Uterus (tissue), 4 donors: ENCODE measurements around the gene USP7. TPM values are rescaled to one million over a fixed set of nuclear protein-coding genes. Genes with fewer than 3 reads are reported as not detected.
"Not testable (repeated sequence)": the region's sequence is repeated elsewhere in the genome, so short reads cannot be mapped to it uniquely, and the experiment has no call there.

ENCODE experiments used
- DNase-seq, 2 donors: peaks; one replicate each; pipeline ENCODE4 v3.0.0-alpha.2; 2019 to 2020
- H3K27ac ChIP-seq, 2 donors: fragments of 200-600 bp; sonication (generic); 1 replicate in 1 of 2; 2 replicates in 1 of 2; pipeline ENCODE4 v1.5.1; 2016 to 2018
- H3K27me3 ChIP-seq, 2 donors: fragments of 200-600 bp; sonication (generic); one replicate each; pipeline ENCODE4 v1.5.1; 2018 to 2019; ENCODE audit warnings: control low read depth in 1 of 2
- H3K36me3 ChIP-seq, 2 donors: fragments of 200-600 bp; sonication (generic); one replicate each; pipeline ENCODE4 v1.5.1; 2019; ENCODE audit warnings: control low read depth in 1 of 2
- H3K4me1 ChIP-seq, 2 donors: fragments of 200-600 bp; sonication (generic); one replicate each; pipeline ENCODE4 v1.5.1; 2018 to 2019; ENCODE audit warnings: control low read depth in 1 of 2
- H3K4me3 ChIP-seq, 2 donors: fragments of 200-600 bp; sonication (generic); 1 replicate in 1 of 2; 2 replicates in 1 of 2; pipeline ENCODE4 v1.5.1; 2018 to 2019; ENCODE audit warnings: mild to moderate bottlenecking in 1 of 2
- H3K9me3 ChIP-seq, 2 donors: fragments of 200-600 bp; sonication (generic); one replicate each; pipeline ENCODE4 v1.5.1; 2019; ENCODE audit warnings: control low read depth in 1 of 2
- POLR2A ChIP-seq, 2 donors: fragments of 450-650 bp; IDR thresholded peaks; one replicate each; pipeline ENCODE4 v1.6.1; 2016; ENCODE audit warnings: antibody characterized with exemption in 2 of 2, mild to moderate bottlenecking in 1 of 2, moderate library complexity in 1 of 2
- intact Hi-C: fragments of 100-400 bp; cut with DNase I; formaldehyde crosslinking; loops from one replicate; pipeline ENCODE4 v1.15.1; 2023; ENCODE audit warnings: low total_unique reads
- total RNA-seq, 4 donors: library from RNA; depleted of rRNA in 3 of 4; stranded (reverse); fragments of >200 nt in 3 of 4; gene quantifications; one replicate each; pipeline versions ENCODE4 v1.1.0 to v1.2.4, GENCODE V29; 2014 to 2023
- TF ChIP-seq, protein P1 (sequence below), 4 experiments: fragments of 200-600 bp in 2 of 4; fragments of 450-650 bp in 2 of 4; sonication (generic) in 2 of 4; IDR thresholded peaks; one replicate each; pipeline ENCODE4 v1.5.1; 2016 to 2019; ENCODE audit warnings: antibody characterized with exemption in 4 of 4, mild to moderate bottlenecking in 2 of 4, moderate library complexity in 1 of 4
- donor health status: DM: yes; HTN: yes; CAD: no.

Gene USP7
- total RNA-seq, 4 donors from 2014 or later = 20.9 to 223 (median 122) TPM

DNA sequence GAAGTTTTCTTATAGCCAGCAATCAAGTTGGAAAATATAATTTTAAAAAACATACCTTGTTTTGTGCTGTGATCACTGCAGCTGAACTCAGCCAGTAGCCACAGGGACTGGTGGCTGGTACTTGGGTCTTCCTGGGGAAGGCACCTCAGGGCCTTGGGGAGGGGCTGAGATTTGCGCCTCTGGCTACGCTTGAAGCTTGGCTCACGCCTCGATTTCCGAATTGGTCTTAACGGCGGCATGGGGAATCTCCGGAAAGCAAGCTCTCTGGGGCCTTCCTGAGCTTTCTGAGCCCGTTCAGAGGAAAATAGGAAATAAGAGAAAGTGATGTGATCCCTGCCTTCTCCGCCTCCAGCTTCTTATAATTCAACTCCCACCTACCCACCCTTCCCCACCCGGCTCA is 11.3 kb upstream of the USP7 start:
- Histone ChIP-seq H3K27me3 (no peaks in the 10 kb centered on the region), H3K36me3 (no peaks in the 10 kb centered on the region), H3K4me3 (no peak overlapping the region), H3K27ac (no peak overlapping the region), H3K9me3 (no peaks in the 10 kb centered on the region), H3K4me1 (no peaks in the 10 kb centered on the region)
- no peak for DNase-seq
- TF ChIP-seq, protein P1, sequence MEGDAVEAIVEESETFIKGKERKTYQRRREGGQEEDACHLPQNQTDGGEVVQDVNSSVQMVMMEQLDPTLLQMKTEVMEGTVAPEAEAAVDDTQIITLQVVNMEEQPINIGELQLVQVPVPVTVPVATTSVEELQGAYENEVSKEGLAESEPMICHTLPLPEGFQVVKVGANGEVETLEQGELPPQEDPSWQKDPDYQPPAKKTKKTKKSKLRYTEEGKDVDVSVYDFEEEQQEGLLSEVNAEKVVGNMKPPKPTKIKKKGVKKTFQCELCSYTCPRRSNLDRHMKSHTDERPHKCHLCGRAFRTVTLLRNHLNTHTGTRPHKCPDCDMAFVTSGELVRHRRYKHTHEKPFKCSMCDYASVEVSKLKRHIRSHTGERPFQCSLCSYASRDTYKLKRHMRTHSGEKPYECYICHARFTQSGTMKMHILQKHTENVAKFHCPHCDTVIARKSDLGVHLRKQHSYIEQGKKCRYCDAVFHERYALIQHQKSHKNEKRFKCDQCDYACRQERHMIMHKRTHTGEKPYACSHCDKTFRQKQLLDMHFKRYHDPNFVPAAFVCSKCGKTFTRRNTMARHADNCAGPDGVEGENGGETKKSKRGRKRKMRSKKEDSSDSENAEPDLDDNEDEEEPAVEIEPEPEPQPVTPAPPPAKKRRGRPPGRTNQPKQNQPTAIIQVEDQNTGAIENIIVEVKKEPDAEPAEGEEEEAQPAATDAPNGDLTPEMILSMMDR (IDR thresholded peaks at IDR 0.05) = no peak
- intact Hi-C loops = no loop called here

DNA sequence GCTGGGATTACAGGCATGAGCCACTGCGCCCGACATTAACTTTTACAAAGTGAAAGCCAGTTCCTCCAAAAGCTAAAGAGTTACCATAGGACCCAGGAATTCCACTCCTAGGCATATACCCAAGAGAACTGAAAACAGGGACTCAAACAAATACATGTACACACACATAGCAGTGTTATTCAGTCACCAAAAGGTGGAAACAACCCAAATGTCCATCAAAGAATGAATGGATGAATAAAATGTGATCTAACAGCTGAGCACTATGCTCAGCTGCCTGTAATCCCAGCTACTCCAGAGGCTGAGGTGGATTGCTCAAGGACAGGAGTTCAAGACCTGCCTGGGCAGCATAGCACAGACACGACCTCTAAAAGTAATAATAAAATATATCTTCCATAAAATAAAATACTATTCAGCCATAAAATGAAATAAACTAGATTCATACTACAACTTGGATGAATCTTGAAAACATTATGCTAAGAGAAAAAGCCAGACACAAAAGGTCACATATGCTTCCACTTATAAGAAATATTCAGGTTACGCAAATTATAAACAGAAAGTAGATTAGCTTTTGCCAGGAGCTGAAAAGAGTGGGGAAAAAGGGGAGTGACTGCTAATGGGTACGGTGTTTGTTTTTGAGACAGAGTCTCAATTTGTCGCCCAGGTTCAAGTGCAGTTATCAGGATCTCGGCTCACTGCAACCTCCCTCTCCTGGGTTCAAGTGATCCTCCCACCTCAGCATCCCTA is 9.3 kb upstream of the USP7 start:
- H3K36me3 ChIP-seq = no peaks in the 10 kb centered on the region
- no peak for DNase-seq
- TF ChIP-seq POLR2A (IDR thresholded peaks at IDR 0.05) = no peak
- TF ChIP-seq, protein P1 (IDR thresholded peaks at IDR 0.05) = no peak
- no peaks in the 10 kb centered on the region for H3K4me1 ChIP-seq
- peak overlapping the region in 1 of 2 donors; percentile 23 for H3K27ac ChIP-seq
- no peak overlapping the region for H3K4me3 ChIP-seq
- no peaks in the 10 kb centered on the region for H3K27me3 ChIP-seq
- intact Hi-C loops = no loop called here
- no peaks in the 10 kb centered on the region for H3K9me3 ChIP-seq

DNA sequence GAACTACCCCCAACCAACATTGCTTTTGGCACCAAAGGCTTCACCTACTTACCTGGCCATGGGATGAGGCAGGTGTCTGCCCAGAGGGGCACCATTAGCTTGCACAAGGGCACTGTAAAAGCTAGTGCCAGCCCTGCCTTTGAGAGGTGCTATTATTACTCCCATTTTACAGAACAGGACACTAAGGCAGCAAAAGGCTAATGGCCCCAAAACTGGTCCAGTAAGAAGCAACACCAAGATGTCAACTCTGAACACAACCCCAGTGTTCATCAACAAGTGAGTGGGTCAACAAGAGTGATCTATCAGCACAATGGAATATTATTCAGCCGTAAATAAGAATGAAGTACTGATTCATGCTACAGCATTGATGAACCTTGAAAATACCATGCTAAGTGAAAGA is 7.7 kb upstream of the USP7 start:
- Histone ChIP-seq H3K4me3 (no peak overlapping the region), H3K36me3 (no peaks in the 10 kb centered on the region), H3K9me3 (no peaks in the 10 kb centered on the region), H3K27ac (no peak overlapping the region), H3K4me1 (no peaks in the 10 kb centered on the region), H3K27me3 (no peaks in the 10 kb centered on the region)
- no peak for TF ChIP-seq POLR2A (IDR thresholded peaks at IDR 0.05)
- TF ChIP-seq, protein P1 (IDR thresholded peaks at IDR 0.05) = no peak
- intact Hi-C loops = no loop called here
- no peak for DNase-seq

DNA sequence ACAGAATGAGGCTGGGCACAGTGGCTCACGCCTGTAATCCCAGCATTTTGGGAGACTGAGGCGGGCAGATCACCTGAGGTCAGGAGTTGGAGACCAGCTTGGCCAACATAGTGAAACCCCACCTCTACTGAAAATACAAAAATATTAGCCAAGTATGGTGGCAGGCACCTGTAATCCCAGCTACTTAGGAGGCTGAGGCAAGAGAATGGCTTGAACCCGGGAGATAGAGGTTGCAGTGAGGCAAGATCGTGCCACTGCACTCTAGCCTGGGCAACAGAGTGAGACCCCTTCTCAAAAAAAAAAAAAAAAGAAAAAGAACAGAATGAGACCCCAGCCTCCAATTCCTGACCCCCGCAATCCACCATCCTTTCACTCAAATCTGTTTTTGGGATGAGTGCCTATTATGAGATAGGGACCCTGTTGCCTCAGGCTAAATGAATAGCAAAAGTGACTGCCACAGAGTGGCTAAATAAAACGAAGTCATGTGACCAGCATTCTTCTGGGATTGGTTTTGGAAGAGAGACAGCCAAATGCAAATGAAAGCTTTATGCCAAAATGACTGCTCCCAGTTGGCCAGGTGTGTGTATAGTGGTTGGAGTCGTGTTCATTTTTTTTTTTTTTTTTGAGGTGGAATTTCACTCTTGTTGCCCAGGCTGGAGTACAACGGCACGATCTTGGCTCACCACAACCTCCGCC is 5.6 kb upstream of the USP7 start:
- H3K4me1 ChIP-seq, H3K27me3 ChIP-seq, H3K9me3 ChIP-seq, H3K4me3 ChIP-seq, DNase-seq, H3K36me3 ChIP-seq, H3K27ac ChIP-seq, intact Hi-C loops: not testable (repeated sequence)

DNA sequence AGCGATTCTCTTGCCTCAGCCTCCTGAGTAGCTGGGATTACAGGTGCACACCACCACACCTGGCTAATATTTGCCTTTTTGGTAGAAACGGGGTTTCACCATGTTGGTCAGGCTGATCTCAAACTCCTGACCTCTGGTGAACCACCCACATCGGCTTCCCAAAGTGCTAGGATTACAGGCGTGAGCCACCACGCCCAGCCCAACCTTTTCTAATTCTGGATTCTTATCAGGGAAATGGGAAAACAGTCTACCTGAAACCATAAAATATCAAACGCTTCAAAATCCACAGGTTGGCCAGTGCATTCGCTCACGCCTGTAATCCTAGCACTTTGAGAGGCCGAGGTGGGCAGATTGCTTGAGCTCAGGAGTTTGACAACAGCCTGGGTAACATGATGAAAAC is 4.3 kb upstream of the USP7 start:
- H3K27ac ChIP-seq, DNase-seq, H3K4me1 ChIP-seq, H3K4me3 ChIP-seq, H3K36me3 ChIP-seq, H3K27me3 ChIP-seq, H3K9me3 ChIP-seq, intact Hi-C loops: not testable (repeated sequence)

DNA sequence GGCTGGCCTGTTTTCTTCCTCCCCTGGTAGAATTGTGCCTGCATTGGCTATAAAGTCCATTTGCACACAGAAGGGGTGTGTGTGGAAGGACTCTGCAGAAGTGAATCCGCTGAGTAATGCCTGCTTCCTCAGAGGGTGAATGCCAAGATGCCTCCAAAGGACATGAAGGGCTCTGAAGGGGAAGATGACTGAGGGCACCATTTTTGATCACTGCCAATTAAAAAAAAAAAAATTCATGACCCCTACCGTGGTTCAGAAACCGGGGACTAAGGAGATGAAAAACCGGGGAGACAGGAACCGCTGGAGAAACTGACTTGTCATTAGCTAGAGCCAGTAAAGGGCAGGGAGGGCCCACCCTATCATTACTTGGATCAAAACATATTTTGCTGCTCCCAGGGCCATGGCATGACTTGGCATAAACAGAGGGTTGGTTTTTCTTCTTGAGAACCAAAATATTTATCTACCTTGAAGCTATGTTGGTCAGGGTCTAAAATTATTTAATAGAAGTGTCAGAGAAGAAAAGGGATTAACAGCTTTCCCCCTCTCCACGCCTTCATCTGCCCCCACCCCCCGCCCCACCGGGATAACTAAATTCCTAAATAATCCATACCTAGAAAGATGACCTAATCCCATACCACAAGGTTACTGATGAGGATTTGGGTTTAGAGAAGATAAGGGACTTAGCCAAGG is 3.6 kb upstream of the USP7 start:
- H3K36me3 ChIP-seq = no peaks in the 10 kb centered on the region
- DNase-seq = no peak
- no peak overlapping the region for H3K27ac ChIP-seq
- intact Hi-C loops = no loop called here
- no peaks in the 10 kb centered on the region for H3K27me3 ChIP-seq
- H3K4me1 ChIP-seq = no peaks in the 10 kb centered on the region
- H3K9me3 ChIP-seq = no peaks in the 10 kb centered on the region
- TF ChIP-seq, protein P1 (IDR thresholded peaks at IDR 0.05) = no peak
- no peak for TF ChIP-seq POLR2A (IDR thresholded peaks at IDR 0.05)
- H3K4me3 ChIP-seq = no peak overlapping the region
